ENCODE results near the gene FOXJ2.
"Not testable (repeated sequence)": the region's sequence is repeated elsewhere in the genome, so short reads cannot be mapped to it uniquely, and the experiment has no call there.

Gene FOXJ2

DNA sequence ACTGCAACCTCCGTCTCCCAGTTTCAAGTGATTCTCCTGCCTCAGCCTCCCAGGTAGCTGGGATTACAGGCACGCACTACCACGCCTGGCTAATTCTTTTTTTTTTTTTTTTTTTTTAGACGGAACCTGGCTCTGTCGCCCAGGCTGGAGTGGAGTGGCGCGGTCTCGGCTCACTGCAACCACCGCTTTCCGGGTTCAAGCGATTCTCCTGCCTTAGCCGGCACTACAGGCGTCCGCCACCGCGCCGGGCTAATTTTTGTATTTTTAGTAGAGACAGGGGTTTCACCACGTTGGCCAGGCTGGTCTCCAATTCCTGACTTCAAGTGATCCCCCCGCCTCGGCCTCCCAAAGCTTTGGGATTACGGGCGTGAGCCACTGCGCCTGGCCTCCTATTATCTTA, 1.5 kb upstream of the FOXJ2 start:
- DNase-seq: not testable (repeated sequence)

DNA sequence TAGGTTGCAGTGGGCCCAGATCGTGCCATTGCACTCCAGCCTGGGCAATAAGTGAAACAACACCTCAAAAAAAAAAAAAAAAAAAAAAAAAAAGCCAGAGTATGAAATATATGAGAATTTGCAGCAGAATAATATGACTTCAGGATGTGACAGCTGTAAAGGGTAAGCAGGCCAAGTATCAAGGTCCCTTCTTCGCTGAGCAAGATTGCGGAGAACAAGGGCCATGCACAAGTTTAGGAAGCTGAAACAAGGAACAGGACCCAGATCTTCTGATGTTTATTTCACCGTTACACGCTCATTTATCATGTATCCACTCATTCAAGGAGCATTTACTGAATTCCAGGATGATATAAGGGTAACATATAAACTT, 659 bp upstream of the FOXJ2 start:
- DNase-seq: no peak

GRCh38 chr12:8033153-8034044, 883 bp downstream of the FOXJ2 start:
- DNase-seq: peak; percentile 71

- DNase-seq: no peak
Measured at GRCh38 chr12:8034802-8035201, 2.3 kb downstream of the FOXJ2 start.

DNA sequence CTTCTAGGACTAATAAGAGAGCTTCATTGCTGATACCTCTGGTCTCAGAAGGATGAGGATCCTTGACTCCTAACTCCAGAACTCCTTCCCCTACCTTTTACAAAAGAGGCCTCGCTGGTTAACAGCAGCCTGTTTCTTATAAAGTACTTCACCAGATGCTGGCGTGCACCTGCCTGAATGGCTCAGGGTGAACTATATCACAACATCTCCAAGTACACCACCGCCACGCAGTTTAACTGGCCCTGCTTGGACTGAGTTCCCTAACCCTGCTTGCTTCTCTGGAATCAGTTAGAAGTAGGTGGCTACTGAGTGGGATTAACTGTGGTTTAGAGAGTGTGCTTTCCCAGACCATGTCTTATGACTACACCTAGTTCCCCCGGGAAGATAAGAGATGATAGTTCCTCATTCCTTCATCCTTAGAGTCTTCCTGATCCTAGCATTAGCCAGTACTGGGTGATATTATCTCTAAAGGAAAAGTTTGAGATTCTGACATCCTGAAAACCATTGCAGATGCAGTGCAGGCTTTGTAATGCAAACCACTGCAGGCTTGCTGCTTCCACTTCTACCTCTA, 3.0 kb downstream of the FOXJ2 start:
- no peak for DNase-seq

DNA sequence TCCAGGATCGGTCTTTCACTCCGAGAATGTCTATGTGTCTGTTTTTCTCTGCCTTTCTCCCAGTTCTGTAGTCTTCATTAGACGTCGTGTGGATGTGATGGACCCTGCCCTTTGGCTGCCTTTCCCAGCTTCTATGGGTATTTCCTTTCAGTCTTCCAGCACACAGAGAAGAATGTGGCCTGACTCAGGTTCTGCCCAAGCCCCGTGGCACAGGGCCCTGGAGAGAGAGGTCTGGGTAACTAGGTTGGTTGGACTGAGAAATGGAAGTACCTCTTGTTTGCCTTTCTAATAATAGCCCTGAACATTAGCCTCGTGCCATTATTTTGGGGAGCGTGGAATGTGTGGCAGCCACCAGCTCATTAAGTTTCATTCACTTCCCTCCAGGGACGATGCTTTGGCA, 3.8 kb downstream of the FOXJ2 start:
- no peak for DNase-seq

GRCh38 chr12:8037046-8037663, 4.6 kb downstream of the FOXJ2 start:
- DNase-seq: no peak

DNA sequence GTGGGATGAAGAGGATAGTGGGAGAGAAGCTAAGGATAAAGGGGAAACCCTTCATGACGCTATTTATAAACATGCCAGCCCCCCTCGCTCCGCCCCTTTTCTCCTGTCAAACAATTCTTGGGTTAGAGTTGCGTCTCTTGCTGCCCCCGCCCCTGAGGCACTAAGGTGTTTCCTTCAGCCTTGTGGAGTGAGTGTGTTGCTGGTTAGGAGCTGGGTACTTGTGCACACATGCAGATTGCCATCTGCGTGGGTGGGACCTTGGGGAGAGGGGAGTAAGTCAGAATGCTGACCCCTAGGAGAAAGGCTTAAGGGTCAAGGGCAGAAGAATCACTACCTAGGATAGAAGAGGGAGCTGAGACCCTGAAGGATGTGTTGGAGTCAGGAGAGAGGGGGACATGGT, 5.4 kb downstream of the FOXJ2 start:
- no peak for DNase-seq

DNA sequence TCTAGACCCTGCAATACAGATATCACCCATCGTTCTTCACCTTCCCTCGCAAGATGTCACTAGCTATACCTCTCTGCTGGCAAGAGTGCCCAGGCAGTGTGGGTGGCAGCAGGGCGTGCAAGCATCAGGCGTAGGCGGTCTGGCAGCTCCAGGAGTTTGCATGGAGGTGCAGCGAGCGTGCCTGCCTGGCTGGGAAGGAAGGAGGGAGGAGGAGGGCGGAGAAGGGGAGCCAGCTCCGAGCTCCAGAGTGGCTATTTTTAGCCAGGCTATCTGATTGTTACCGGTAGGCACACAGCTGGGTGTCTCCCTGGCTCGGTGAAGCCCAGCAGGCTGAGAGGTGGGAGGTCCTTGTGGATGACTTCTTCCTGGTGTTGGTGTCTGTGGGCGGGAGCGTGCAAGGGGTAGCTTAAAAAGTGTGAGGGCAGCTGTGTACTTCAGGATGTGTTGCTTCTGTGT, 6.2 kb downstream of the FOXJ2 start:
- DNase-seq: peak; percentile 57

GRCh38 chr12:8040791-8041190, 8.3 kb downstream of the FOXJ2 start:
- DNase-seq: no peak

DNA sequence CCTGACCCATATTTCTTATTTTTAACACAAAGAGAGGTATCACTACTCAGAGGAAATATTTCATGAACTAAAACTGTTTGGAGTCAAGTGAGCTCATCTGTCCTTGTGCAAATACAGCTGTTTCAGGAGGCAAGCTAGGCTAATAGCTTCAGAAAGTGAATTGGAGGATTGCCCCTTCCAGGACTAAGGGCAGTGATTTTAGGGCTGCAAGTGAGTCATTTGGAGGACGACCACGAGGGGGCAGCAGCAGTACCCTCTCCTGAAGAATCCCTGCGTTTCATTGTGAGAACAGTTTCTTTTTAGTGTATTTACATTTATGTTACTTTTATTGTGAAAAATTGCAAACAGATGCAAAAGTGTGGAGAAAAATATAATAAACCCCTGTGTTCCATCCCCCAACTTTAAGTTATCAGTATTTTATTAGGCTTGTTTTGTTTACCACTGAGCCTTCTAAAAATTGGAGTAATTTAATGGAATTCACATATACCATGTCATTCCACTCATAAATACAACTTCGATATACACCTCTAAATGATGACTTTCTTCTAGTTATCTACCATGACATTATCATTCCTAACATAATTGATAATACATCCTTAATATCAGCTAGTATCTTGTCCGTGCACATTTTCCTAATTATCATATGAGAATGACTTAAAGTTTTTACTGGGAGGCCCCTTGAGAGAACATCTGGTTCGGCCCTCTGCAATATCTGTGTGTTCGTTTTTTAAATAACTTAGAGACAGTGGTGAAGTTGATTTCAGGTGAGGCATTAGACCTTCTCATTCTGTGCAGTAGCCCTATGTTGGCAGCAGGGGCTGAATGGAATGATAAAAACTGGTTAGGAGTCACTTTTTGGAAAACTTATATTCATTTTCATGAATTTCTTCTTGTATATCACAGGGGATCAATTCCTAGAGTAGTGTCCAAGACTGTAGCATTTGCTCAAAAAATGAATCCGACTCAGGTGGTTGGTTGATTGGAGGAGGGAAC, 13.7 kb downstream of the FOXJ2 start:
- peak; percentile 78 for DNase-seq

DNA sequence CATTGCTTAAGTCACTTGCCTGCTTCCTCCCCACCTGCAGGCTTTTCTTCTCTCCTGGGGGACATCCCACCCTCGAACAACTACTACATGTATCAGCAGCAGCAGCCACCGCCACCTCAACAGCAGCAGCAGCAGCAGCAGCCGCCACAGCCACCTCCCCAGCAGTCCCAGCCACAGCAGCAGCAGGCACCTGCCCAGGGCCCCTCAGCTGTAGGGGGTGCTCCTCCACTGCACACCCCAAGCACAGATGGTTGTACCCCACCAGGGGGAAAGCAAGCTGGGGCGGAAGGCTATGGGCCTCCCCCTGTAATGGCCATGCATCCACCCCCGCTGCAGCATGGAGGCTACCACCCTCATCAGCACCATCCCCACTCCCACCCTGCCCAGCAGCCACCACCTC, 15.3 kb downstream of the FOXJ2 start:
- no peak for DNase-seq

DNA sequence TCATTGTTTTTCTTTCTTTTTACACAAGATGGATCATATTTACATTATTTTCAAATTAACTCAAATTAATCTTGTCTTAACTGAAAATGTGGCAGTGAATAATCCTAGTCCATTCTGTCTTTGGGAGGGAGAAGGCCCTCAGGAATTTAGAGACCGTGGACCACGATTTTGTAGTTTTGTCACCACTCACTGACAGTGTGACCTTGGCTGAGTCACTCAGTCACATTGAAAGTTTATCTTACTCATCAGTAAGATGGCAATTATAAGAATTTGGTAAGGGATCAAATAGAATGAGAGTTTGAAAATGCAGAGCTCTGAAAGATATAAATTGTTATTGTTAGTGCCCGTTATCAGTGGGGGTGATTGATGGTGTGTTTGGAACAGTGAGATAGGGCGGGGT, 16.4 kb downstream of the FOXJ2 start:
- no peak for DNase-seq

DNA sequence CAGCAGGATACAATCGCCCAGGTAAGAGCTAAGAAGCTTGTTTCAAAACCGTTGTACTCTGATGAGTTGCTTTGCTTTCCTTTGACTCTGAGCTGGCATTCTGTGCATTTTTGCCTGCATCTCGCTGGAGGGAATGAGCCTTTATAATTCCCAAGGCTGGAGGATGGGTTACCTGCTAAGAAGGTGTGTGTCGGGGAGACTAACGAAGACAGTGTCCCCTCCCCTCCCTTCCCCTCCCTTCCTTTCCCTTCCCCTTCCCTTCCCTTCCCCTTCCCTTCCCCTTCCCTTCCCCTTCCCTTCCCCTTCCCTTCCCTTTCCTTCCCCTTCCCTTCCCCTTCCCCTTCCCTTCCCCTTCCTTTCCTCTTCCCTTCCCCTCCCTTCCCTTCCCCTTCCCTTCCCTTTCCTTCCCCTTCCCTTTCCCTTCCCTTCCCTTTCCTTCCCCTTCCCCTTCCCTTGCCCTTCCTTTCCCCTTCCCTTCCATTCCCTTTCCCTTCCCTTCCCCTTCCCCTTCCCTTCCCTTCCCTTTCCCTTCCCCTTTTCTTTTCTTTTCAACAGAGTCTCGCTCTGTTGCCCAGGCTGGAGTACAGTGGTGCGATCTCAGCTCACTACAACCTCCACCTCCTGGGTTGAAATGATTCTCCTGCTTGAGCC, 18.2 kb downstream of the FOXJ2 start:
- DNase-seq: no peak

DNA sequence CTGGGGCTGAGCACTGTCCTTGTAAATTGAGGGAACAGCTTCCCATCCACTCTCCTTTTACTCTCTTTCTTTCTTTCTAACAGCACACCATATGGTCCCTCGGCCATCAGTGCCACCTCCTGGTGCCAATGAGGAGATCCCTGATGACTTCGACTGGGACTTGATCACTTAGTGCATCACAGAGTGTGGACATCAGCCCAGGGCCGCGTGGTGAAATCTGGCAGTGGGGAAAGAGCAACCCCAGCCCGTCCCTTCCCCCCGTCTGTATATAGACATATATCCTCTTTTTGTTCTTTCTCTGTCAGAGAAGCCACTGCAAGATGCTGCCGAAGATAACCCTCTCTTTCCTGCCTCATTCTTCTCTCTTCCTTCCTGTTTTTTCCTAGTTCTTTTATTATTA, 20.2 kb downstream of the FOXJ2 start:
- DNase-seq: no peak

DNA sequence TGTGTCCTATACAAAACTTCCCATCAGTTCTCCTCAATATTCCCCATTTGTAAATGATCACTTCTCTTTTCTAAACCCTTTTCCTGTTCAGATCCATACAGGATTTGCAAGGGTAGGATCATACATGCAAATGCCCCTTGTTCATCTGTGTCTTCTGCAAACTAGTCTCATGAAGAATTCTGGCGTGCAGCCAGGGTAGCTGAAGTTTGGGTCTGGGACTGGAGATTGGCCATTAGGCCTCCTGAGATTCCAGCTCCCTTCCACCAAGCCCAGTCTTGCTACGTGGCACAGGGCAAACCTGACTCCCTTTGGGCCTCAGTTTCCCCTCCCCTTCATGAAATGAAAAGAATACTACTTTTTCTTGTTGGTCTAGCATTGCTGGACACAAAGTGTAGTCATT, 22.3 kb downstream of the FOXJ2 start:
- DNase-seq: no peak

- DNase-seq: no peak
Measured at GRCh38 chr12:8057306-8057705, 24.8 kb downstream of the FOXJ2 start.

- DNase-seq: no peak
Measured at GRCh38 chr12:8057839-8058238, 25.3 kb downstream of the FOXJ2 start.

DNA sequence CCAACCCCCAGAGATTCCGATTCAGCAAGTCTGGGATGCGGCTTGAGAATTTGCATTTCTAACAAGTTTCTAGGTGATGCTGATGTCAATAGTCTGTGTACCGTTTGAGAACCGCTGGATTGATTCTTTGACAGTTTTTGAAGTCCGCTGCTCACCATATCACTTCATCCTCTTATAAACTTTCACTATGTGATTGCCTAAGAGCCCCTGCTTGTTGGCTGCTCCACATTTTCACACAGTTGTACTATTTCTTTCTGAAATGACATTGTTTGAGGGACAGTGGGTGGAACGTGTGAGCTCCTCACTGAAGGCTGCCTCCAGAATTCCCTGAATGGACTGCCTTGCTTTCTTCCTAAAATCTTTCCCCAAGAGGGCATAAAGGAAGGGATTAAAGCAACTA, 26.0 kb downstream of the FOXJ2 start:
- no peak for DNase-seq

DNA sequence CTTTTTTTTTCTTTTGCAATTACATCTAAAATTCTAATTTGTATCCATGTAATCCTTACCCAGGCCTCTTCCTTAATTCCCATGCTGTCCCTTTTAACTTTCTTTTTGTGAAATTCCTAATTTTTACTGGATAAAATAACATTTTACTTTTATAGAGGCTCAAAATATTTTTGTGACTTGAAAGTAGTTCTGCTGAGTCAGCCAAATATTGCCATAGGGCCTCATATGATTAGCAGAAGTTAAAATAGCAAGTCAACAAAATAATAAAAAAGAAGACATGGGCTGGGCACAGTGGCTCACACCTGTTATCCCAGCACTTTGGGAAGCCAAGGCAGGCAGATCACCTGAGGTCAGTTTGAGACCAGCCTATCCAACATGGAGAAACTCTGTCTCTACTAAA, 31.6 kb downstream of the FOXJ2 start:
- DNase-seq: no peak

GRCh38 chr12:8065991-8066594, 33.6 kb downstream of the FOXJ2 start, which contains the start of gene C3AR1:
TSS of gene C3AR1 (minus strand) at chr12:8066359. CDS start at chr12:8060185, 6,174 bp downstream.
- no peak for DNase-seq

- no peak for DNase-seq
Measured at GRCh38 chr12:8069582-8069981, 37.1 kb downstream of the FOXJ2 start.

Measured in left hindlimb (tissue), 1 donor.